Activated CD8-positive, alpha-beta memory T cell treated with anti-CD3 and anti-CD28 coated beads for 1 hour (primary cell): Measurements from ENCODE around the gene SLC6A19.

Experiments
- DNase-seq, 2 donors: peaks; one replicate each; pipeline ENCODE4 v3.0.0-alpha.2; 2020; ENCODE audit warnings: low read depth in 1 of 2; ENCODE audit errors: extremely low read depth in 1 of 2

The SLC6A19 gene

DNA sequence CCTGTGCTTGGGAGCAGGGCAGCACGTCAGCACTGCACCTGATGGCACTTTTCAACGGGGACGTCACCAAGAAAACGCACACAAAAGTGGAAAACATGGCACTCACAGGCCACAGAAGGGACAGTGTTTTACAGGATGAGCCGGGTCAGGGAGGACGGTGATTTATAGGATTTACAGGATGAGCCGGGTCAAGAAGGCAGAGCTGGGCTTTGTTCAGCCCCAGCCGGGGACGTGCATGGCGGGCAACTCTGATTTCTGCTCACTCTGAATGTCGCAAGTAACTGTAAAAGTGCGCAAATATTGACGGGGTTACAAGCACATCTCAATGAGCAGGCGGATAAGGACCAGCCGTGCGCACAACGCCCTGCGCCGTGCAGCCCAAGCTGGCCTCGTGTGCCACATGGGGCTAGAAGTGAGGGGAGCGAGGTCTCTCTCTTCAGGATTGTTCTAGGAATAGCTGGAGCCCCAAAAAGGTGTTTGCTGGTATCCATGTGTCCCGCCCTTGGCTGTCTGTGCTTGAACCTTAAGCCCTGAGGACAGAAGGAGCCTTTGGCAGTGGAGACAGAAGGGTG lies 40.2 kb downstream of the SLC6A19 start:
- no peak for DNase-seq

DNA sequence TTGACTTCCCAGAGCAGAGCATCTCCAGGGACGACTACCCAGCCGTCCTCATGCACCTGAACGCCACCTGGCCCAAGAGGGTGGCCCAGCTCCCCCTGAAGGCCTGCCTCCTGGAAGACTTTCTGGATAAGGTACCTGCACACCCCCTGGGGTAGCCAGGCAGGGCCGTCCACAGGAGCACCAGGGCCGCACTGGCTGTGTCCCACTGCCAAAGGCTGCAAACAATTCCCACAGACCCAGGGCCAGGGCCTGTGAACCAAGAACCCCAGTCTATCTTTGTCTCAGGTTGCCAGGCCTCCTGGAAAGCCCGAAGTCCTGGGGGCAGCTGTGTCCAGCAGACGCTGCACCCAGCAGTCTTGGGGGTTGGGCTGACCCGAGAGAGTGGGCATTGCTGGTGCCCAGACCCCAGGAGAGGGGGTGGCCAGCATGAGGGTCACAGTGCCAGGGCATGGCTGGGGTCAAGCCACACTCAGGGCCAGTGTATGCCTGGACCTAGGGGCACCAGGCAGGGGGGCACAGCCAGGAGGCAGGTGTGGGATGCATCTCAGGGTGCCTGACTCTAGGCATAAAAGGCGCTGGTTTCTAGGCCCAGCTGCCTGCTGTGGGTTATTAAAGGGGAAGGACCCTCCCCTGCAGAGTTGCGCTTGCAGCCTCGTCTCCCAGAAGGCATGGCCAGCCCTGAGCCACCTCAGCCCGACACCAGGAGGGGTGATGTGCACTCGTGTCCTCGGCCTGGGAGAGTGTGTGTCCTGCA lies 41.5 kb downstream of the SLC6A19 start:
- DNase-seq, result no peak

DNA sequence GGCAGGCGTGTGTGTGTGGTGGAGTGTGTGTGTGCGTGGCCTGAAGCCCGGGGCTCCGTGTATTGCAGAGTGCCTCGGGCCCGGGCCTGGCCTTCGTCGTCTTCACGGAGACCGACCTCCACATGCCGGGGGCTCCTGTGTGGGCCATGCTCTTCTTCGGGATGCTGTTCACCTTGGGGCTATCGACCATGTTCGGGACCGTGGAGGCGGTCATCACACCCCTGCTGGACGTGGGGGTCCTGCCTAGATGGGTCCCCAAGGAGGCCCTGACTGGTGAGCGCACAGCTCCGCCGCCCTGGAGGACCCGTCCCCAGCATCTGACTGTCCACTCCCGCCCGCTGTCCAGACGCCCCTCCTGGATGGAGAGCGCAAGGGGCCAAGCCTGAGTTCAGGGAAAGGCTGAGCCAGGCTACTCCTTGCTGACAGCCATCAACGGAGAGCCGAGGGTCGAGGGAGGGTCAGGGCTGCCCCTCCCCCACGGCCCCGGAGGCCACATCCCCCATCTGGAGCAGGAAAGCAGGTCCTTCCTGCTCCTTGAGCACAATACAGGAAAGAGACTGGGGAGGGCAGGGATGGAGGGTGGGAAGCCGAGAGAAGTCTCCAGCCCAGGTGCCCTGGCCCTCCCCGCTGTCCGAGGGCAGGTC lies 42.2 kb downstream of the SLC6A19 start:
- DNase-seq, result no peak

DNA sequence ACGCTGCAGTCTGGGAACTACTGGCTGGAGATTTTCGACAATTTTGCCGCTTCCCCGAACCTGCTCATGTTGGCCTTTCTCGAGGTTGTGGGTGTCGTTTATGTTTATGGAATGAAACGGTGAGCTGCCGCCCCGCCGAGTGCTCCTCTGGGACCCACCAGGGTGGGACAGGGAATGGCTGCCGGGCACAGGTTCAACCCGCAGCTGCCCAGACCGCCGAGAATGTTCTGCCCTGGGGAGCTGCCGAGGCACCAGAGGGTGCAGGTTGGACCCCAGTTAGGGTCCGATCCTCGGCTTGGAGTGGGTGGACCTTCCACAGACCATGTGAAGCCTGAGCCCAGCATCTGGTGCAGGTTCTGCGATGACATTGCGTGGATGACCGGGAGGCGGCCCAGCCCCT lies 42.9 kb downstream of the SLC6A19 start:
- no peak for DNase-seq

DNA sequence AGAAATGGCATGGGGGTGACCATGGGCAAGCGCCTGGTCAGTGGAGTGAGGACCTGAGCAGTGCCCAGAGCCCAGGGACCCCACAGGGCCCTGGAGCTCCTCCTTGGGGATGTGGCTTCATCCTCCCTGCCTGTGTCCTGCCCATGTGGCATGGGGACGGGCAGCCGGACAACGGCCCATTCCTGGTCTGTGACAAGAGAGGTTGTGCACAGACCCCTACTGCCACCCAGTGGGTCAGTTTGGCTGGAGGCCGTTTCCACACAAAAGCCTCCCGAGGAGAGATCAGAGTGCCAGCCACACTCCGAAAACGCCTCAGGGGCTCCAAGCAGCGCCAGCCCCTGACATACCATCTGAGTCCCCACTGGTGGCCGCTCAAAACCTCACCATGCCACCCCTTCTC lies 43.6 kb downstream of the SLC6A19 start:
- DNase-seq, result no peak

DNA sequence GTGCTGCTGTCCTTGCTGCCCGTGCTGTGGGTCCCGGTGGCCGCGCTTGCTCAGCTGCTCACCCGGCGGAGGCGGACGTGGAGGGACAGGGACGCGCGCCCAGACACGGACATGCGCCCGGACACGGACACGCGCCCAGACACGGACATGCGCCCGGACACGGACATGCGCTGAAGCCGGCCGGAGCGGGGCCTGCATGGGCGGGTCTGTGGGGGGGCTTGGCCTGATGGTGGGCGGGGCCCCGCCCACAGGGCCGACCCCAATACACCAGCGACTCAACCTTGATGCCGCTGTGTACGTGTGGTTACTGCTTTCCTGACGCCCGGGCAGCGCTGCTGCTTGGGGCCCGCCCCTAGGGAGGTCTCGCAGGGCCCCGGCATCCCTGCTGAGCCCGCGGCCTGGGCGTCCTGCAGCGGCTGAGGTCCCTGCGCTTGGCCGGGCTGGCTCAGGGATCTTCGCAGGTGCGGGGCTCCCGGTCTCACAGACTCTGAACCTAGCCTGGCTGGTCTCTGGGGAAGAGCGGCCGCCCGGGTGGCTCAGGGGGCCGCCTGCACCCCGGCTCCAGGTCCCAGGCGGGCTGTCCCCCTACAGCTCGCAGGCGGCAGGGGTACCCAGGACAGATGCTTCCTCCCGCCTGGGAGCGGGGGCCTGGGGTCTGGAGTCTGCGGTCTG lies 44.6 kb downstream of the SLC6A19 start:
- no peak for DNase-seq

DNA sequence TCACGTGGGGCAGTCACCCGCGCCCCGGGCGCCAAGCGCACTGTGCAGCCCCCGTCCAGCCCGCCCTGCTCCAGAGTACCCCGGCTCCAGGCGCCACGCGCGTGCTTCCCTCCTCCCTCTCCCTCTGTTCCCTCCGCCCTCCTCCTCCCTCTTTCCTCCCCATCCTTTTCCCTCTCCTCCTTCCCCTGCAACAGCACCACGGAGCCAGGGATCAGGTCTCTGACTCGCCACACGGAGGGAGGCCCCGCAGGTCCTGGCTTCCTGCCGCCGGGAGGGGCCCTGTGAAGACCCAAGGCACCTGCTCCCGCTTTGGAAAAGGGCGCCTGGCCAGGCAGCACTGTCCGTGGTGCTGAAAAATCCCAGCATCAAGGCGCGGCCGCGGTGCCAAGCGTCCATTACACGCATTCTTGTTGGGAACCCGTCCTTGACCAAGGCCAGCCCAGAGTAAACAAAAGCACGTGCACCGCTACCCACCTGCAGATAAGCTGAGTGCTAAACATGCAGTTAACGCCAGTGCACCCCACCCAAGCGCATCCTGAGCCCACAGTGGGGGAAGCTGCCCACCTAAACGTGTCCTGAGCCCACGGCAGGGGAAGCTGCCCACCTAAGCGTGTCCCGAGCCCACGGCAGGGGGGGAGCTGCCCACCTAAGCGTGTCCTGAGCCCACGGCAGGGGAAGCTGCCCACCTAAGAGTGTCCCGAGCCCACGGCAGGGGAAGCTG lies 45.5 kb downstream of the SLC6A19 start:
- DNase-seq, result no peak

DNA sequence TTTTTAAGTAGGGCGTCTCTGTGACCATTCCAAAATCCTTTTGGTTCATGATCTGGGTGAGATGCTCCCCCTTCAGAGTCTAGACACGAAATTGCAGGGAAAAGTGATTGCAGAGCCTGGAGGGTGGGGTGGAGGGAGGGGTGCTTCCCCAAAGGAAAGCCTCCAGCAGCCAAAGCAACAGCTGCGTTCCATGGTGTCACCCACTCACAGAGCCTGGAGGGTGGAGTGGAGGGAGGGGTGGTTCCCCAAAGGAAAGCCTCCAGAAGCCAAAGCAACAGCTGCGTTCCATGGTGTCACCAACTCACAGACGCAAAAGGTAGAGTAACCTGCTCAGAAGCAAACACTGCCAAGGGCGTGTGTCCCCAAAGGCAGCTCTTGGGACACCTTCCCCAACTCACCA lies 46.4 kb downstream of the SLC6A19 start:
- no peak for DNase-seq

DNA sequence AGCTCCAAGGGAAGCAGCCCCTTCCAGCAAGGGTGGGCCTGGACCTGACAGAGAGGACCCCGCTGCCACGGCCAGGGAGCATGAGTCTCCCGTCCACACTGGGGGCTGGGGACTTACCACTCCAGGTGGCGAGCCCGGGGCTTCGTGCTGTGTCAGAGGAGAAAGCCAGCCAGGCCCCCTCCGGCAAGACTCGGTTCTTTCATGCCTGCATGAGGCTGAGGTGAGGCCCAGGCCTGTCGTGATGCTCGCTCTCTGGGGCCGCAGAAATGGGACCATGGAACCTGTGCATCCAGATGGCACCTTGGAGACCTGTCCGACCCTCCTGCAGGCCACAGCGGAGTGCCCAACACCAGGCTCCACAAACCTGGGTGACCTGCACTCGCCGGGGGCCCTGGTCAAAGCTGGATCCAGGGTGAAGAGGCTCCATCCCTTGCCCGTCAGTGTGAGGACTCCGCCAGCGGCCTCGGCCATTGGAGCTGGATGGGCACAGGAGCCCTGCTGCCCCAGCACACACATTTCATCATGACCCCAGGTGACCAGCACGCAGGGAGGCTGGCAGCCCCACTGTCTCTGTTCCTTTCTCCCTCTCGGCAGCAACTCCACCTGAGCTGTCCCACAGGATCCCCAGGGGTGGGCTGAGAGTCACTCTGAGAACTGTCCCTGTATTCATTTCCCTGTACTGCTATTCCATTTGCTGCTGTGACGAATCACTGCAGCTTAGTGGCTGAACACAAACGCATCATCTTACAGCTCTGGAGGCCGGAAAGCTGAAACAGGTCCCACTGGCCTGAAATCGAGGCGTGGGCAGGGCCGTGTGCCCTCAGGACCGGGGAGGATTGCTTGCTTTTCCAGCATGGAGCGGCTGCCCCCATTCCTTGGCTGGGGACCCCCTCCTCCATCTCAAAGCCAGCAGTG lies 48.2 kb downstream of the SLC6A19 start:
- DNase-seq, result no peak

DNA sequence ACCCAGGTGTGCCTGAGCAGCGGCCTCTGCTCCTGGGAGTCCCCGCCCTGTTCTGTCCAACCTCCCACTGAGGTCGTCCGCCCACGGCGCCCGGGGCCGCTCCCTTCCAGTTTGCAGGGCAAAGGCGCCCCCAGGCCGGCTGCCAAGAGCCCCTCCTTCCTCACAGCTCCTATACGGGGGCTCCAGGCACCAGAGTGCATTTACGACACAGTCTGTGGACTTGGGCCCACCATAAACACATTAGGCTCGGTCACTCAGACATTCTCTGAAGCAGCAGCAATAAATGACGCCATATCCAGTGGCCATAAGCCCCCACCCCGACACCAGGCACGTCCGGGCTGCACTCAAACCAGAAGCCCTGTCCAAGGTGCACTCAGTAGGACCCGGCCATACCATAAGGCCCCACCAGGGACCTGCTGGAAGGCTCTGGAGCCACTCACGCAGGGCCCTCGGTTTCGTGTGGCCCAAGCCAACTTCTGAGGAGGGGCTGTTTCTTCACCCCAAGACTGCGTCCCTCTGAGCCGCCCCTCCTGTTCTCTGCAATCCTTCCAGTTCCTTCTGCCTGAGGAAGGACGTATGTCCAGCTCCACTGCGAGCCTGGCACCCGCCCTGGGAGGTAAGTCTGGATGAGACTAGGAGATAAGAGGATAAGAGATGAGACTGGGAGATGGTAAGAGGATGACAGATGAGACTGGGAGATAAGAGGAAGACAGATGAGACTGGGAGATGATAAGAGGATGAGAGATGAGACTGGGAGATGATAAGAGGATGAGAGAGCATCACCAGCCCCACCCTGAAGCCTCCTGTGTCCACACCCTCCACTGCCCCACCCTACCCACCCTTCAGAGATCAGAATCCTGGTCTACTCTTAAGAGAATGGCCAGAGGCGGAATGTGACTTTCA lies 50.5 kb downstream of the SLC6A19 start:
- DNase-seq, result no peak

DNA sequence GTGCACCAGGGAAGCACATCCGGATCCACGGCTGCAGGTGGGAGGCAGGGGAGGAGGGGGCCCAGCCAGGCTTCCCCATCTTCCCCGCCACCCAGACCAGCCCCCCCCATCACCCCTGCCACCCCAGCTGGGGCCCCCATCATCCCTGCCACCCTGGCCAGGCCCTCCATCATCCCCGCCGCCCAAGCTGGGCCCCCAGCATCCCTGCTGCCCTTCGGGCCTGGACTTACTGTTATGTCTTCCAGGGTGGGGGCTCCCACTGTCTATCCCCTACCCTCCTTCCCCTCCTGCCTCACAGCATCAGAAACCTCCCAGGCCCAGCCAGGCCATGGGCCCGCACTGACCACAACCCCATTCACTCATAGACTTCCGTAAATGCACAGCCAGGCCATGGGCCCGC lies 51.3 kb downstream of the SLC6A19 start:
- no peak for DNase-seq

DNA sequence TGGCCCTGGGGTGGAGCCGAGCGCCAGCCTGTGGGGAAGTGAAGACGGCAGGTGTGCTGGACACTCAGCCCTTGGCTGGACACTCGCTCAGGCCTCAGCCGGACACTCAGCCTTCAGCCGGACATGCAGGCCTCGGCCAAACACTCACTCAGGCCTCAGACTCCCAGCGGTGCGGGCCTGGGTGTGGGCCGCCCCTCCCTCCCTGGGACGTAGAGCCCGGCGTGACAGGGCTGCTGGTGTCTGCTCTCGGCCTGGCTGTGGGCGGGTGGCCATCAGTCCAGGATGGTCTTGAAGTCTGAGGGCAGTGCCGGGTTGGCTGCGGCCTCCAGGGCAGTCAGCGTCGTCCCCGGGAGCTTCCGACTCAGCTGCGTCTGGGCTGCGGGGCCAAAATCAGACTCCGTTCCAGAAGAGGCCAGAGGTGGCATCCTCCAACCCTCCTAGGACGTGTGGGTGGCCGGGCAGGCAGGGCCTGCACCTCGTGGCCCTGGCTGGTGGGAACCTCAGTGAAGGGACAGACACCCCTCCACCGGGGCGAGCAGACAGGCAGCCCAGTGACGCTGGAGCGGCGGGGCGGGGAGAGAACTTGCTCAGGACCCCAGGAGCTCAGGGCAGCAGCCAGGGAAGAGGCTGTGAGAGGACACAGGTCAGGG lies 52.2 kb downstream of the SLC6A19 start:
- DNase-seq, result no peak

DNA sequence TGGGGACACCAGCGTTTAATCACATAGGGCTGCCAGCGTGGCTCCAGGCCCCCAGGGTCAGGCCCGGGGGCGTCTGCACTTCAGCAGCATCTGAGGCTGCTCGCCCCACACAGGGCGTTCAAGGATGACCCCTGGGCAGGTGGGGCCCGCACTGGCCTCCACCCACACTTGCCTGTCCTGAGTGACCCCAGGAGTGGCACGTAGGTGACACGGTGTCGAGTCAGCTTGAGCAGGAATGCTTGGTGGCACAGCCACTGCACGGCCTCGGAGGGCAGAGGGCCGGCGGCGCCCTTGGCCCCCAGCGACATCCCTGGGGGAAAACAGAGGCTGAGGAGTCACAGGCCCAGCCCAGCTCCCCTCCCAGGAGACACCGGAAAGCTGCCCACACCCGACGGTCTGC lies 52.8 kb downstream of the SLC6A19 start:
- no peak for DNase-seq

DNA sequence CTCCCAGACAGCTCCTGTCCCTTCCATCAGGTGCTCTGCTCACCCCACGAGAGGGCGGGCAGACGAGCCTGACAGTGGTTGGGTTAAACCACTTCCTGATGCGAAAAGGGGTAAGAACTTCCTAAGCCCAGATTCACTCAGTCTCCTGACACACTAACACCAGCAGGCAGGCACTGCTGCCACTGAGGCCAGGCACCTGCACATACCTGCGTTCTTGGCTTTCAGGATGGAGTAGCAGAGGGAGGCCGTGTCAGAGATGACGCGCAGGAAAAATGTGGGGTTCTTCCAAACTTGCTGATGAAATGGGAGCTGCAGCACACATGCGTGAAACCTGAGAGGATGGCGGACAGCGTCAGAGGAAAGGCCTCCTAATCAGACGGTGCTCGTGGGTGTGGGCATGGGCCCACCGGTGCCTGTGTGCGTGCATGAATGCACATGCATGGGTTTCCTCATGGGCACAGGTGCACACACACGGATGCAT lies 53.7 kb downstream of the SLC6A19 start:
- peak; percentile 15 to 30 for DNase-seq

DNA sequence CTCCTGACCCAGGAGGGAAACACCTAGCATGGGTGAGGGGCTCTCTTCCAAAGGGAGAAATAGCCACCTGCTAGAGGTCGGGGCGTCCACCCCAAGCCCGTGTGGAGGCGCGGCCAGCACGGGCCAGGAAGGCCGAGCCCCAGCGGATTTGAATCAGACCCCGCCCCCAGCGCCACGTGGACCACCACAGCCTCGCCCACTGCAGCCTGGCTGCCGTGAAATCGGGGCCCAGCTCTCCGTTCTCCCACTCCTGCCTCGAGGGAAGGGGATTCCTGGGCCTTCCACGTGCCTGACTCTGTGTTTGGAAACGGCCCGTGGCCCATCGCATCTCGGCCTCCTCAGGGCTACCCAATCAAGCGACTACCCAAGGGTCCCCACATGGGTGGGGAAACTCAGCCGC lies 55.4 kb downstream of the SLC6A19 start:
- DNase-seq, result no peak

DNA sequence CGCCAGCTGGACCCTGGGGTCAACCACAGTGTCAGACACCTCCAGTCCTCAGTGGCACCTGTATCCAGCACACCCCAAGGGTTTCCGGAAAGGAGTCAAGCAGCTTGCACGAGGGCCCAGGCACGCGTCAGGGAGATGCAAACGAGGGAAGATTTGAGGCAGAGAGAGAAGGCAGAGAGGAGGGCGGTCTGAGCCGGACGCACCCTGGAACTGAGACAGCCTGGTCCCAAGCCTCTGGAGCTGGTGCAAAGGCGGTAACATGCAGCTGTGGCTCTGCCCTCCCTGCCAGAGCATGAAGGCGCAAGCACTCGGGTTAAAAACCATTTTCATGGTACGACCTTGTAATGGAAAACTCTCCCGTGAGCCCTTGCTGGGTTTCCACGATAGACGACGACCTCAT lies 56.0 kb downstream of the SLC6A19 start:
- no peak for DNase-seq

DNA sequence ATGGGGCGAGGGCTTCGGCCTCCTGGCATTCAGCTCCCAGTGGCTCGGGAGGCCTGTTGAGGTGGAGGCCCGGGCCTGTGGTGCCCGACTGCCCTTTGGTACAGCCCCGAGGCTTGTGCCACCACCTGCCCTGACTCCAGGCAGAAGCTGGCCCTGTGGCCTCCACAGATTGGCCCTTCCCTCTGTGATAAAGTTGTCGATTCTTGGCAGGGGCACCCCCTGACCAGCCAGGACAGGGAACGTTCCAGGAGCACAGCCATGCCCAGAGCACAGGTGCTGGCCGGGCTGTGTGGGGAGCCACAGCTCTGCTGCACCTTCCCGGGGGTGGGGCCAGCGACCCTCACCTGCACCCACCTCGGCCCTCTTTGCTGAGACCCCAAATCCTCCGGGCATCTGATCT lies 56.4 kb downstream of the SLC6A19 start:
- DNase-seq, result no peak

DNA sequence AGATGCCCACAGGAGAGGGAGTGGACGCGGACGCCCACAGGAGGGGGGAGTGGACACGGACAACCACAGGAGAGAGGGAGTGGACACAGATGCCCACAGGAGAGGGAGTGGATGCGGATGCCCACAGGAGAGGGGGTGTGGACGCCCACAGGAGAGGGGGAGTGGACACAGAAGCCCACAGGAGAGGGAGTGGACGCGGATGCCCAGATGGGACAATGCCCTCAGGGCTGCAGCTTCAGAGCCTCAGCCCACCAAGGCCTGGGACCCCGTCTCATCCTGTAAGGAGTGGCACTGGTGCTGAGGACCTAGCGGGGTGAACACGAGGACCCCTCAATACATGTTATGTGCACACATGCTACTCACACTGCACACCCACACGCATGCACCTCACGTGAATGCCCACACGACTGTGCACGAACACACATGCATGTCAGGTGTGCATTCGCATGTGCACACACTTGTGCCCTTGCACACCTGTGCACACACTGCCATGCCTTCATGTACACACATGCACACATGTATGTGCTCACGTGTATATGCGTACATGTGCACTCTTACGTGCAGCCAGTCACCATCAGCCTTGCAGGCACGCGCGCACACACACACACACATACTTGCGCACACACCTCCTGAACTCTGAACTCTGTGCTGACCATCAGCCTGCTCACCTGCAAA lies 58.5 kb downstream of the SLC6A19 start:
- DNase-seq, result no peak
